A549 (cell line): Measurements from ENCODE around the gene PLCD1. TPM values are rescaled to one million over a fixed set of nuclear protein-coding genes. Genes with fewer than 3 reads are reported as not detected.
A peak's percentile ranks its signal among the peaks of the same experiment; 100 is the strongest.
"Not testable (repeated sequence)": the region's sequence is repeated elsewhere in the genome, so short reads cannot be mapped to it uniquely, and the experiment has no call there.

Experiments
- ATAC-seq, 2 experiments: fragments of 200-7000 bp in 1 of 2; fragments of >200 bp in 1 of 2; cut with Nextera tagmentation in 1 of 2; cut with Tn5 transposase in 1 of 2; 3 replicates each; pipeline versions ENCODE4 v1.8.0 to v1.9.1; 2018 to 2020; ENCODE audit warnings: mild to moderate bottlenecking in 1 of 2, moderate library complexity in 1 of 2
- CTCF ChIA-PET: fragments of 300-600 bp; sonication (Branson Sonifier 250); formaldehyde crosslinking; extraction: SDS; loops from one replicate; lab custom pipeline; 2021; ENCODE audit warnings: antibody characterized with exemption, inconsistent platforms; lab: Yijun Ruan, JAX
- POLR2A ChIA-PET: fragments of 350-600 bp; formaldehyde crosslinking; extraction: SDS; loops from one replicate; lab custom pipeline; 2021; ENCODE audit warnings: antibody characterized with exemption, inconsistent platforms; lab: Yijun Ruan, JAX
- DNase-seq, 2 experiments: peaks; one replicate each; pipeline versions ENCODE4 v3.0.0 to v3.0.0-alpha.2; 2011 to 2016; ENCODE audit warnings: low read depth in 1 of 2, low spot score in 1 of 2
- FAIRE-seq: peaks from 2 replicates; lab custom pipeline; 2011; peaks lifted over from hg19 to GRCh38; lab: Jason Lieb, UNC
- H3K27ac ChIP-seq, 2 experiments: fragments of >200 bp; sonication (Bioruptor Twin); formaldehyde crosslinking; 3 replicates each; pipeline ENCODE4 v1.5.1; 2016 to 2017
- H3K4me1 ChIP-seq: fragments of >200 bp; sonication (Bioruptor Twin); formaldehyde crosslinking; 3 replicates; pipeline ENCODE4 v1.6.1; 2016
- H3K4me2 ChIP-seq: fragments of >200 bp; sonication (Bioruptor Twin); formaldehyde crosslinking; 3 replicates; pipeline ENCODE4 v1.6.1; 2016
- H3K4me3 ChIP-seq: fragments of >200 bp; sonication (Bioruptor Twin); formaldehyde crosslinking; 3 replicates; pipeline ENCODE4 v1.5.1; 2016
- H3K9me3 ChIP-seq: fragments of >200 bp; sonication (Bioruptor Twin); formaldehyde crosslinking; 3 replicates; pipeline ENCODE4 v1.6.1; 2016
- BCL3 ChIP-seq: fragments of >200 bp; sonication (Bioruptor Twin); formaldehyde crosslinking; IDR thresholded peaks from 3 replicates; pipeline ENCODE4 v1.6.1; 2016
- CBX8 ChIP-seq: fragments of 200-600 bp; sonication (generic); IDR thresholded peaks from 2 replicates; pipeline ENCODE4 v1.6.1; 2016
- CEBPB ChIP-seq, 2 experiments: fragments of >200 bp in 1 of 2; sonication (Bioruptor Twin) in 1 of 2; formaldehyde crosslinking in 1 of 2; IDR thresholded peaks; 2 replicates each; pipeline ENCODE4 v1.6.1; 2012 to 2016
- CTCF ChIP-seq: fragments of >200 bp; sonication (Bioruptor Twin); formaldehyde crosslinking; IDR thresholded peaks from 3 replicates; pipeline ENCODE4 v1.5.1; 2016
- FOSB ChIP-seq: fragments of 250-450 bp; sonication (Bioruptor Pico); IDR thresholded peaks from 2 replicates; pipeline ENCODE4 v1.5.0; 2020; ENCODE audit warnings: mild to moderate bottlenecking, moderate library complexity
- FOSL2 ChIP-seq, 2 experiments: fragments of 450-650 bp in 1 of 2; fragments of >200 bp in 1 of 2; sonication (Bioruptor Twin) in 1 of 2; formaldehyde crosslinking; IDR thresholded peaks; 2 replicates each; pipeline versions ENCODE4 v1.5.0 to v1.6.1; 2016 to 2020; ENCODE audit warnings: mild to moderate bottlenecking in 1 of 2, moderate library complexity in 1 of 2
- FOXS1 ChIP-seq: fragments of 250-450 bp; sonication (Bioruptor Pico); IDR thresholded peaks from 2 replicates; pipeline ENCODE4 v1.5.0; 2020; ENCODE audit warnings: mild to moderate bottlenecking, moderate library complexity
- HES2 ChIP-seq: fragments of >200 bp; sonication (Bioruptor Twin); formaldehyde crosslinking; IDR thresholded peaks from 2 replicates; pipeline ENCODE4 v1.6.1; 2016
- HMGXB4 ChIP-seq: fragments of 250-450 bp; sonication (Bioruptor Pico); IDR thresholded peaks from 2 replicates; pipeline ENCODE4 v1.5.0; 2021; ENCODE audit warnings: mild to moderate bottlenecking, moderate library complexity, borderline replicate concordance
- MYC ChIP-seq: IDR thresholded peaks from 2 replicates; pipeline ENCODE4 v1.6.1; 2012; ENCODE audit warnings: mild to moderate bottlenecking, inconsistent platforms, low read length, improper control_type of control experiment, borderline replicate concordance
- PBX3 ChIP-seq: IDR thresholded peaks from 2 replicates; pipeline ENCODE4 v1.6.1; 2012
- PHF8 ChIP-seq: fragments of 200-600 bp; sonication (generic); IDR thresholded peaks from 2 replicates; pipeline ENCODE4 v1.6.1; 2016; ENCODE audit warnings: low read depth, mild to moderate bottlenecking, antibody characterized with exemption, moderate library complexity, borderline replicate concordance
- RCOR1 ChIP-seq: fragments of 150-350 bp; IDR thresholded peaks from 2 replicates; pipeline ENCODE4 v1.6.1; 2014; ENCODE audit warnings: antibody characterized with exemption, low read length, low read depth
- RNF2 ChIP-seq: fragments of 200-600 bp; sonication (generic); IDR thresholded peaks from 2 replicates; pipeline ENCODE4 v1.6.1; 2016; ENCODE audit warnings: low read depth, mild to moderate bottlenecking, antibody characterized with exemption, moderate library complexity, borderline replicate concordance
- SMC3 ChIP-seq: fragments of >200 bp; sonication (Bioruptor Twin); formaldehyde crosslinking; IDR thresholded peaks from 3 replicates; pipeline ENCODE4 v1.6.1; 2018; ENCODE audit warnings: inconsistent platforms
- SREBF2 ChIP-seq: fragments of 450-650 bp; IDR thresholded peaks from 2 replicates; pipeline ENCODE4 v1.6.1; 2014; ENCODE audit warnings: mild to moderate bottlenecking, moderate library complexity
- TP53 ChIP-seq: fragments of 250-450 bp; sonication (Bioruptor Pico); IDR thresholded peaks from 2 replicates; pipeline ENCODE4 v1.5.0; 2021; ENCODE audit warnings: mild to moderate bottlenecking, moderate library complexity
- ZFP36 ChIP-seq: fragments of 450-650 bp; IDR thresholded peaks from 2 replicates; pipeline ENCODE4 v1.6.1; 2014; ENCODE audit warnings: borderline replicate concordance; ENCODE audit not compliant: partially characterized antibody
- ZSCAN20 ChIP-seq: fragments of 250-450 bp; sonication (Bioruptor Pico); IDR thresholded peaks from 2 replicates; pipeline ENCODE4 v1.8.0; 2022; ENCODE audit warnings: mild to moderate bottlenecking, moderate library complexity
- WGBS: methylation state at CpG from one replicate; pipeline ENCODE4 v1.1.6; 2017; ENCODE audit errors: missing lambda C conversion rate; 5-methylcytosine and 5-hydroxymethylcytosine counted together
- polyA plus RNA-seq, 4 experiments: library from polyadenylated mRNA; depleted of rRNA in 3 of 4; stranded (reverse); fragments of >200 nt; fragmentation: RNase III in 1 of 4; extraction: RNeasy Plus Mini Kit Qiagen cat#74134 plus additional on column Dnase treatment in 1 of 4; gene quantifications; 2 replicates in 3 of 4; 3 replicates in 1 of 4; pipeline ENCODE4 v1.2.3, GENCODE V29; 2011 to 2017

Gene PLCD1
- polyA plus RNA-seq, 2 of the 4 experiments (the other 2 are of a cell fraction) = 3.9 to 4.8 TPM

GRCh38 chr3:38054499-38055001, 25.1 kb upstream of the PLCD1 start:
- Histone ChIP-seq H3K4me1 (no peaks in the 10 kb centered on the region), H3K27ac (no peak overlapping the region), H3K4me3 (no peak overlapping the region), H3K9me3 (no peaks in the 10 kb centered on the region), H3K4me2 (no peak overlapping the region)
- no peak for TF ChIP-seq ZSCAN20 (CRISPR knock-in tag)
- no peak for TF ChIP-seq PHF8
- no peak for TF ChIP-seq CEBPB (IDR thresholded peaks at IDR 0.05)
- no peak for TF ChIP-seq RCOR1
- no peak for TF ChIP-seq TP53
- TF ChIP-seq HMGXB4 (CRISPR knock-in tag) = no peak
- TF ChIP-seq FOSB (CRISPR knock-in tag) = no peak
- no peak for TF ChIP-seq PBX3
- no peak for TF ChIP-seq ZFP36
- TF ChIP-seq RNF2 = no peak
- no peak for TF ChIP-seq HES2
- no peak for TF ChIP-seq SREBF2
- TF ChIP-seq MYC = no peak
- TF ChIP-seq BCL3 = no peak
- no peak for TF ChIP-seq CBX8
- no peak for TF ChIP-seq FOSL2 (IDR thresholded peaks at IDR 0.05)
- TF ChIP-seq FOSL2 (CRISPR knock-in tag; IDR thresholded peaks at IDR 0.05) = no peak
- no peak for TF ChIP-seq FOXS1
- no peak for TF ChIP-seq SMC3
- TF ChIP-seq CTCF = no peak
- ChIA-PET POLR2A (no interaction called here), CTCF (no interaction called here)
- FAIRE-seq = no peak
- peak in 1 of 2 experiments; percentile 30; a peak in 1 of 6 replicates for ATAC-seq
- no peak for DNase-seq
- 53% methylated on average over 3 of the region's 3 CpGs for WGBS

GRCh38 chr3:38053813-38054498, 24.5 kb upstream of the PLCD1 start:
- DNase-seq, ATAC-seq, H3K27ac ChIP-seq, POLR2A ChIA-PET, H3K4me1 ChIP-seq, H3K4me2 ChIP-seq, H3K4me3 ChIP-seq, FAIRE-seq, CTCF ChIA-PET, H3K9me3 ChIP-seq: not testable (repeated sequence)
- 55% methylated on average over 7 of the region's 9 CpGs for WGBS

- DNase-seq, ATAC-seq, POLR2A ChIA-PET, CTCF ChIA-PET, FAIRE-seq, H3K4me3 ChIP-seq, H3K4me2 ChIP-seq, H3K9me3 ChIP-seq, H3K27ac ChIP-seq, H3K4me1 ChIP-seq: not testable (repeated sequence)
- 85% methylated on average over 3 of the region's 32 CpGs for WGBS
Measured at GRCh38 chr3:38053286-38053685, 23.8 kb upstream of the PLCD1 start.
